ENCODE measurements around the gene ARHGEF1. TPM values are rescaled to one million over a fixed set of nuclear protein-coding genes. Genes with fewer than 3 reads are reported as not detected.

Gene ARHGEF1
- total RNA-seq, 1 experiment from 2014 or later, result 50.8 TPM

GRCh38 chr19:41932259-41932719 lies 49.3 kb downstream of the ARHGEF1 start:
- no peak overlapping the region for H3K4me2 ChIP-seq (ENCODE audit: low read length)

GRCh38 chr19:41932720-41933332 lies 49.8 kb downstream of the ARHGEF1 start:
- no peaks in the 10 kb centered on the region for H4K20me1 ChIP-seq (ENCODE audit: low read length)
- POLR2A ChIA-PET (ENCODE audit: unreplicated experiment), result no interaction called here
- H3K4me2 ChIP-seq (ENCODE audit: low read length), result no peak overlapping the region
- H3K4me1 ChIP-seq (ENCODE audit: insufficient read depth, low read length), result peaks cover 14% of the 10 kb centered on the region; the same call in 1 of the 2 replicates
- H3K9me3 ChIP-seq (ENCODE audit: low read length), result no peaks in the 10 kb centered on the region
- 0 out of 2 replicates have a peak, but pooled peaks cover 9% of the 10 kb centered on the region for H3K27me3 ChIP-seq (ENCODE audit: low read length)
- H3K9me2 ChIP-seq (replicated peaks; ENCODE audit: low read length), result no peaks in the 10 kb centered on the region
- no peak overlapping the region for H3K9ac ChIP-seq (ENCODE audit: low read length)
- CTCF ChIA-PET, result no interaction called here
- no TSS peak for BruUV-seq (replicated peaks)
- ATAC-seq (no peak), DNase-seq (no peak)
- no peak overlapping the region for H3K27ac ChIP-seq (ENCODE audit: low read length)
- H3K79me2 ChIP-seq (ENCODE audit: low read length), result no peaks in the 10 kb centered on the region
- intact Hi-C loops (cut with micrococcal nuclease), result no loop called here
- H3F3A ChIP-seq (ENCODE audit: low read length, unreplicated experiment), result no peaks in the 10 kb centered on the region
- no peak for TF ChIP-seq CTCF (conservative IDR thresholded peaks at IDR 0.05; ENCODE audit: low read depth, low read length)
- no peak for TF ChIP-seq EZH2 (IDR thresholded peaks at IDR 0.05; ENCODE audit: low read length, unreplicated experiment)
- no peak for TF ChIP-seq EZH2phosphoT487 (IDR thresholded peaks at IDR 0.05; ENCODE audit: borderline replicate concordance, low read length)
- H2AFZ ChIP-seq (ENCODE audit: low read length), result no peak overlapping the region
- no peak overlapping the region for H3K4me3 ChIP-seq (ENCODE audit: low read length)
- no peaks in the 10 kb centered on the region for H3K36me3 ChIP-seq (ENCODE audit: low read depth, low read length)

More at GRCh38 chr19:41932259-41932719, 49.3 kb downstream of the ARHGEF1 start:
- ChIA-PET CTCF (no interaction called here), POLR2A (ENCODE audit: unreplicated experiment) (no interaction called here)
- Histone ChIP-seq H3K4me3 (ENCODE audit: low read length) (no peak overlapping the region), H3F3A (ENCODE audit: low read length, unreplicated experiment) (no peaks in the 10 kb centered on the region), H3K4me1 (ENCODE audit: insufficient read depth, low read length) (peaks cover 14% of the 10 kb centered on the region; the same call in 1 of the 2 replicates), H3K9ac (ENCODE audit: low read length) (no peak overlapping the region), H3K79me2 (ENCODE audit: low read length) (no peaks in the 10 kb centered on the region), H3K36me3 (ENCODE audit: low read depth, low read length) (no peaks in the 10 kb centered on the region), H4K20me1 (ENCODE audit: low read length) (no peaks in the 10 kb centered on the region), H2AFZ (ENCODE audit: low read length) (no peak overlapping the region), H3K9me3 (ENCODE audit: low read length) (no peaks in the 10 kb centered on the region), H3K27ac (ENCODE audit: low read length) (no peak overlapping the region), H3K9me2 (replicated peaks; ENCODE audit: low read length) (no peaks in the 10 kb centered on the region), H3K27me3 (ENCODE audit: low read length) (0 out of 2 replicates have a peak, but pooled peaks cover 9% of the 10 kb centered on the region)
- ATAC-seq (no peak), DNase-seq (no peak)
- intact Hi-C loops (cut with micrococcal nuclease), result no loop called here
- BruUV-seq (replicated peaks), result no TSS peak
- no peak for TF ChIP-seq CTCF (conservative IDR thresholded peaks at IDR 0.05; ENCODE audit: low read depth, low read length)
- TF ChIP-seq EZH2phosphoT487 (IDR thresholded peaks at IDR 0.05; ENCODE audit: borderline replicate concordance, low read length), result no peak
- no peak for TF ChIP-seq EZH2 (IDR thresholded peaks at IDR 0.05; ENCODE audit: low read length, unreplicated experiment)

GRCh38 chr19:41933693-41934426 lies 50.9 kb downstream of the ARHGEF1 start:
- CTCF ChIA-PET, result no interaction called here

More at GRCh38 chr19:41933693-41934426, 50.9 kb downstream of the ARHGEF1 start:
- H3K4me2 ChIP-seq (ENCODE audit: low read length), result no peak overlapping the region
- H3K9me2 ChIP-seq (replicated peaks; ENCODE audit: low read length), result no peaks in the 10 kb centered on the region
- no peak overlapping the region for H3K27ac ChIP-seq (ENCODE audit: low read length)
- no peak overlapping the region for H2AFZ ChIP-seq (ENCODE audit: low read length)
- no peaks in the 10 kb centered on the region for H3F3A ChIP-seq (ENCODE audit: low read length, unreplicated experiment)
- H3K27me3 ChIP-seq (ENCODE audit: low read length), result 0 out of 2 replicates have a peak, but pooled peaks cover 9% of the 10 kb centered on the region
- intact Hi-C loops (cut with micrococcal nuclease), result no loop called here
- no peak for TF ChIP-seq CTCF (conservative IDR thresholded peaks at IDR 0.05; ENCODE audit: low read depth, low read length)
- TF ChIP-seq EZH2phosphoT487 (IDR thresholded peaks at IDR 0.05; ENCODE audit: borderline replicate concordance, low read length), result no peak
- no peak for TF ChIP-seq EZH2 (IDR thresholded peaks at IDR 0.05; ENCODE audit: low read length, unreplicated experiment)
- DNase-seq (no peak), ATAC-seq (no peak)
- H3K9ac ChIP-seq (ENCODE audit: low read length), result no peak overlapping the region
- H3K4me1 ChIP-seq (ENCODE audit: insufficient read depth, low read length), result peaks cover 13% of the 10 kb centered on the region; the same call in 1 of the 2 replicates
- H3K36me3 ChIP-seq (ENCODE audit: low read depth, low read length), result no peaks in the 10 kb centered on the region
- no peak overlapping the region for H3K4me3 ChIP-seq (ENCODE audit: low read length)
- POLR2A ChIA-PET (ENCODE audit: unreplicated experiment), result no interaction called here
- H3K9me3 ChIP-seq (ENCODE audit: low read length), result no peaks in the 10 kb centered on the region
- no peaks in the 10 kb centered on the region for H4K20me1 ChIP-seq (ENCODE audit: low read length)
- no TSS peak for BruUV-seq (replicated peaks)
- H3K79me2 ChIP-seq (ENCODE audit: low read length), result no peaks in the 10 kb centered on the region
